Neutrophil (primary cell): ENCODE measurements around the gene MYOF.

ENCODE experiments used
- H3K27ac ChIP-seq: fragments of 200-600 bp; sonication (generic); 2 replicates; pipeline ENCODE4 v1.5.1; 2016; ENCODE audit warnings: mild to moderate bottlenecking, moderate library complexity
- H3K27me3 ChIP-seq: fragments of 200-600 bp; sonication (generic); 2 replicates; pipeline ENCODE4 v1.6.0; 2016; ENCODE audit warnings: mild to moderate bottlenecking
- H3K36me3 ChIP-seq: fragments of 200-600 bp; sonication (generic); 2 replicates; pipeline ENCODE4 v1.5.1; 2017
- H3K4me1 ChIP-seq, 2 experiments: fragments of 200-600 bp in 1 of 2; sonication (generic) in 1 of 2; 1 replicate in 1 of 2; 2 replicates in 1 of 2; pipeline versions ENCODE4 v1.5.1 to v1.6.1; 2013 to 2016; ENCODE audit warnings: low read depth in 1 of 2, low read length in 1 of 2, mild to moderate bottlenecking in 1 of 2, moderate library complexity in 1 of 2; ENCODE audit not compliant: control insufficient read depth in 1 of 2, insufficient read depth in 1 of 2
- H3K4me3 ChIP-seq, 2 experiments: fragments of 200-600 bp in 1 of 2; sonication (generic) in 1 of 2; 1 replicate in 1 of 2; 2 replicates in 1 of 2; pipeline ENCODE4 v1.5.1; 2013 to 2016; ENCODE audit warnings: low read depth in 1 of 2, low read length in 1 of 2, mild to moderate bottlenecking in 1 of 2, moderate library complexity in 1 of 2
- H3K9me3 ChIP-seq: fragments of 200-600 bp; sonication (generic); 2 replicates; pipeline ENCODE4 v1.5.1; 2016
- CTCF ChIP-seq: fragments of 200-600 bp; sonication (generic); IDR thresholded peaks from 2 replicates; pipeline ENCODE4 v1.5.1; 2016; ENCODE audit warnings: antibody characterized with exemption

Gene MYOF

GRCh38 chr10:93404048-93404354 is 78.1 kb downstream of the MYOF start:
- TF ChIP-seq CTCF = no peak
- Histone ChIP-seq H3K27ac (no peak overlapping the region), H3K36me3 (no peaks in the 10 kb centered on the region), H3K4me3 (no peak overlapping the region), H3K9me3 (no peaks in the 10 kb centered on the region), H3K4me1 (no peaks in the 10 kb centered on the region), H3K27me3 (no peaks in the 10 kb centered on the region)

GRCh38 chr10:93403152-93404047 is 78.7 kb downstream of the MYOF start:
- no peaks in the 10 kb centered on the region for H3K4me1 ChIP-seq
- H3K4me3 ChIP-seq = no peak overlapping the region
- H3K27ac ChIP-seq = no peak overlapping the region
- no peak for TF ChIP-seq CTCF
- H3K36me3 ChIP-seq = no peaks in the 10 kb centered on the region
- no peaks in the 10 kb centered on the region for H3K9me3 ChIP-seq
- no peaks in the 10 kb centered on the region for H3K27me3 ChIP-seq

GRCh38 chr10:93402192-93402591 is 79.9 kb downstream of the MYOF start:
- Histone ChIP-seq H3K27ac (no peak overlapping the region), H3K27me3 (no peaks in the 10 kb centered on the region), H3K36me3 (no peaks in the 10 kb centered on the region), H3K9me3 (no peaks in the 10 kb centered on the region), H3K4me3 (no peak overlapping the region), H3K4me1 (no peaks in the 10 kb centered on the region)
- no peak for TF ChIP-seq CTCF

GRCh38 chr10:93398528-93398927 is 83.6 kb downstream of the MYOF start:
- no peak for TF ChIP-seq CTCF
- no peak overlapping the region for H3K27ac ChIP-seq
- H3K4me3 ChIP-seq = no peak overlapping the region
- no peaks in the 10 kb centered on the region for H3K36me3 ChIP-seq
- no peaks in the 10 kb centered on the region for H3K9me3 ChIP-seq
- H3K4me1 ChIP-seq = no peaks in the 10 kb centered on the region
- H3K27me3 ChIP-seq = no peaks in the 10 kb centered on the region

- no peak overlapping the region for H3K4me3 ChIP-seq
- H3K4me1 ChIP-seq = no peaks in the 10 kb centered on the region
- no peak overlapping the region for H3K27ac ChIP-seq
- no peaks in the 10 kb centered on the region for H3K9me3 ChIP-seq
- no peaks in the 10 kb centered on the region for H3K27me3 ChIP-seq
- no peak for TF ChIP-seq CTCF
- H3K36me3 ChIP-seq = no peaks in the 10 kb centered on the region
Observed at GRCh38 chr10:93397020-93397419, 85.1 kb downstream of the MYOF start.
